ENCODE measurements around the gene NCAN. TPM values are rescaled to one million over a fixed set of nuclear protein-coding genes. Genes with fewer than 3 reads are reported as not detected.

NCAN gene
- total and polyA plus RNA-seq, 9 of the 15 experiments (the other 6 are each of a cell fraction or from before 2014, with no cell fraction given): 0.04 TPM; not detected in 8

DNA sequence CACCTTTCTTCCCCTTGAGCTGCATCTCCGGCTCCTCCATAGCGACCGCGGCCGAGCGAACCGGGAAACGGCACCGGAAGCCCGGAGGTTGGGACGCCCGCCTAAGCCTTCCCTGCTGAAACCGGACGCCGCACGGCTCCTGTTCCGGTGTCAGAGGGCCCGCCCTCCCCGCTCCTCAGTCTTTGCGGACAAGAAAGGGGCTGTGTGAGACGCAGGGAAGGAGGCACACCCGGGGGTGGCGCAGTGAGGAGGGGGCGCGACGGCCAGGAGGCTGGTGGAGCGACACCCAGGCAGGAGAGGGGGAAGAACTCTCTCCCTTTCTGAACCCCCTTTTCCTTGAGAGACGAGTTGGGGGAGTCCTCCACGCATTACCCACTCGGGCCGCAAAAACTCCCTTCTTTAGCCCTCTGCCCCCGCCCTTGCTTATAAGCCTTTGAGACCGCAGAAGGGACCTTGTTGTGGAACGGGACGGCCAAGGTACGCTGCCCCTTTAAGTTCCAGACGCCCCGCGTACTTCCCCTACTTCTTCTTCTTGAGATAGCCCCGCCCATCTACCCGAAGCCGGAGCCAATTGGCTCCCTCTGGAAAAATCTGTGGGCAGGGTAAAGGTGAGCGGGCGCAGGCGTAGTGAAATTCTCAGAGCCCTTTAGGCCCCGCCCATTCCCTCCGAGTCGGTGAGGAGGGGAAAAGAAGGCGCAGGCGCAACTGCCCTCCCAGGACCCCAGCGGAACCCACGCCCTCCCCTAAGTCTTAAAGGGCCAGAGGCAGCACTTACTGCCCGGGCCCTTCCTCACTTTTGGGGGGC is 19.5 kb upstream of the NCAN start, which contains the start of the genes BORCS8 and RFXANK (continued):
- TF ChIP-seq SMARCE1 (IDR thresholded peaks at IDR 0.05) (0 out of 2 replicates have a peak, but pooled peaks have one; percentile 33), ZNF77 (CRISPR knock-in tag; IDR thresholded peaks at IDR 0.05) (no peak), HCFC1 (IDR thresholded peaks at IDR 0.05; ENCODE audit: low read depth, low read length) (peak; percentile 88), TEAD1 (CRISPR knock-in tag; IDR thresholded peaks at IDR 0.05) (peak in 1 of 2 experiments; percentile 84; a peak in 2 of 4 replicates), ZNF76 (CRISPR knock-in tag; IDR thresholded peaks at IDR 0.05; ENCODE audit: borderline replicate concordance) (no peak), ZNF644 (tag; IDR thresholded peaks at IDR 0.05; ENCODE audit: low read depth) (peak; percentile 26; the same call in 1 of the 2 replicates), PHF20 (IDR thresholded peaks at IDR 0.05; ENCODE audit: partially characterized antibody) (peak; percentile 93), FOXK1 (CRISPR knock-in tag; IDR thresholded peaks at IDR 0.05; ENCODE audit: borderline replicate concordance) (0 out of 2 replicates have a peak, but pooled peaks have one; percentile 14), CHCHD3 (CRISPR knock-in tag; IDR thresholded peaks at IDR 0.05) (0 out of 2 replicates have a peak, but pooled peaks have one; percentile 23), MCM2 (IDR thresholded peaks at IDR 0.05; ENCODE audit: low read depth) (no peak)
- TF ChIP-seq, protein P1, sequence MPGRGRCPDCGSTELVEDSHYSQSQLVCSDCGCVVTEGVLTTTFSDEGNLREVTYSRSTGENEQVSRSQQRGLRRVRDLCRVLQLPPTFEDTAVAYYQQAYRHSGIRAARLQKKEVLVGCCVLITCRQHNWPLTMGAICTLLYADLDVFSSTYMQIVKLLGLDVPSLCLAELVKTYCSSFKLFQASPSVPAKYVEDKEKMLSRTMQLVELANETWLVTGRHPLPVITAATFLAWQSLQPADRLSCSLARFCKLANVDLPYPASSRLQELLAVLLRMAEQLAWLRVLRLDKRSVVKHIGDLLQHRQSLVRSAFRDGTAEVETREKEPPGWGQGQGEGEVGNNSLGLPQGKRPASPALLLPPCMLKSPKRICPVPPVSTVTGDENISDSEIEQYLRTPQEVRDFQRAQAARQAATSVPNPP (IDR thresholded peaks at IDR 0.05; ENCODE audit: borderline replicate concordance, insufficient read depth, insufficient read length): no peak
- TF ChIP-seq, protein P2, sequence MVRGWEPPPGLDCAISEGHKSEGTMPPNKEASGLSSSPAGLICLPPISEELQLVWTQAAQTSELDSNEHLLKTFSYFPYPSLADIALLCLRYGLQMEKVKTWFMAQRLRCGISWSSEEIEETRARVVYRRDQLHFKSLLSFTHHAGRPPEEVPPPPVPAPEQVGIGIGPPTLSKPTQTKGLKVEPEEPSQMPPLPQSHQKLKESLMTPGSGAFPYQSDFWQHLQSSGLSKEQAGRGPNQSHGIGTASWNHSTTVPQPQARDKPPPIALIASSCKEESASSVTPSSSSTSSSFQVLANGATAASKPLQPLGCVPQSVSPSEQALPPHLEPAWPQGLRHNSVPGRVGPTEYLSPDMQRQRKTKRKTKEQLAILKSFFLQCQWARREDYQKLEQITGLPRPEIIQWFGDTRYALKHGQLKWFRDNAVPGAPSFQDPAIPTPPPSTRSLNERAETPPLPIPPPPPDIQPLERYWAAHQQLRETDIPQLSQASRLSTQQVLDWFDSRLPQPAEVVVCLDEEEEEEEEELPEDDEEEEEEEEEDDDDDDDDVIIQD (CRISPR knock-in tag; IDR thresholded peaks at IDR 0.05): no peak
- TF ChIP-seq, protein P3, sequence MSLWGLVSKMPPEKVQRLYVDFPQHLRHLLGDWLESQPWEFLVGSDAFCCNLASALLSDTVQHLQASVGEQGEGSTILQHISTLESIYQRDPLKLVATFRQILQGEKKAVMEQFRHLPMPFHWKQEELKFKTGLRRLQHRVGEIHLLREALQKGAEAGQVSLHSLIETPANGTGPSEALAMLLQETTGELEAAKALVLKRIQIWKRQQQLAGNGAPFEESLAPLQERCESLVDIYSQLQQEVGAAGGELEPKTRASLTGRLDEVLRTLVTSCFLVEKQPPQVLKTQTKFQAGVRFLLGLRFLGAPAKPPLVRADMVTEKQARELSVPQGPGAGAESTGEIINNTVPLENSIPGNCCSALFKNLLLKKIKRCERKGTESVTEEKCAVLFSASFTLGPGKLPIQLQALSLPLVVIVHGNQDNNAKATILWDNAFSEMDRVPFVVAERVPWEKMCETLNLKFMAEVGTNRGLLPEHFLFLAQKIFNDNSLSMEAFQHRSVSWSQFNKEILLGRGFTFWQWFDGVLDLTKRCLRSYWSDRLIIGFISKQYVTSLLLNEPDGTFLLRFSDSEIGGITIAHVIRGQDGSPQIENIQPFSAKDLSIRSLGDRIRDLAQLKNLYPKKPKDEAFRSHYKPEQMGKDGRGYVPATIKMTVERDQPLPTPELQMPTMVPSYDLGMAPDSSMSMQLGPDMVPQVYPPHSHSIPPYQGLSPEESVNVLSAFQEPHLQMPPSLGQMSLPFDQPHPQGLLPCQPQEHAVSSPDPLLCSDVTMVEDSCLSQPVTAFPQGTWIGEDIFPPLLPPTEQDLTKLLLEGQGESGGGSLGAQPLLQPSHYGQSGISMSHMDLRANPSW (CRISPR knock-in tag; IDR thresholded peaks at IDR 0.05): peak; percentile 38; the same call in 1 of the 2 replicates
- TF ChIP-seq, protein P4, sequence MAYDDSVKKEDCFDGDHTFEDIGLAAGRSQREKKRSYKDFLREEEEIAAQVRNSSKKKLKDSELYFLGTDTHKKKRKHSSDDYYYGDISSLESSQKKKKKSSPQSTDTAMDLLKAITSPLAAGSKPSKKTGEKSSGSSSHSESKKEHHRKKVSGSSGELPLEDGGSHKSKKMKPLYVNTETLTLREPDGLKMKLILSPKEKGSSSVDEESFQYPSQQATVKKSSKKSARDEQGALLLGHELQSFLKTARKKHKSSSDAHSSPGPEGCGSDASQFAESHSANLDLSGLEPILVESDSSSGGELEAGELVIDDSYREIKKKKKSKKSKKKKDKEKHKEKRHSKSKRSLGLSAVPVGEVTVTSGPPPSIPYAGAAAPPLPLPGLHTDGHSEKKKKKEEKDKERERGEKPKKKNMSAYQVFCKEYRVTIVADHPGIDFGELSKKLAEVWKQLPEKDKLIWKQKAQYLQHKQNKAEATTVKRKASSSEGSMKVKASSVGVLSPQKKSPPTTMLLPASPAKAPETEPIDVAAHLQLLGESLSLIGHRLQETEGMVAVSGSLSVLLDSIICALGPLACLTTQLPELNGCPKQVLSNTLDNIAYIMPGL (CRISPR knock-in tag; IDR thresholded peaks at IDR 0.05): 0 out of 2 replicates have a peak, but pooled peaks have one; percentile 53
- TF ChIP-seq, protein P5, sequence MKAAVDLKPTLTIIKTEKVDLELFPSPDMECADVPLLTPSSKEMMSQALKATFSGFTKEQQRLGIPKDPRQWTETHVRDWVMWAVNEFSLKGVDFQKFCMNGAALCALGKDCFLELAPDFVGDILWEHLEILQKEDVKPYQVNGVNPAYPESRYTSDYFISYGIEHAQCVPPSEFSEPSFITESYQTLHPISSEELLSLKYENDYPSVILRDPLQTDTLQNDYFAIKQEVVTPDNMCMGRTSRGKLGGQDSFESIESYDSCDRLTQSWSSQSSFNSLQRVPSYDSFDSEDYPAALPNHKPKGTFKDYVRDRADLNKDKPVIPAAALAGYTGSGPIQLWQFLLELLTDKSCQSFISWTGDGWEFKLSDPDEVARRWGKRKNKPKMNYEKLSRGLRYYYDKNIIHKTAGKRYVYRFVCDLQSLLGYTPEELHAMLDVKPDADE (conservative IDR thresholded peaks at IDR 0.05; ENCODE audit: control insufficient read depth, low read depth, low read length): no peak; the same call in 1 of the 2 replicates
- TF ChIP-seq, protein P6, sequence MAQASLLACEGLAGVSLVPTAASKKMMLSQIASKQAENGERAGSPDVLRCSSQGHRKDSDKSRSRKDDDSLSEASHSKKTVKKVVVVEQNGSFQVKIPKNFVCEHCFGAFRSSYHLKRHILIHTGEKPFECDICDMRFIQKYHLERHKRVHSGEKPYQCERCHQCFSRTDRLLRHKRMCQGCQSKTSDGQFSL (CRISPR knock-in tag; IDR thresholded peaks at IDR 0.05): peak; percentile 73
- TF ChIP-seq, protein P6 (tag; IDR thresholded peaks at IDR 0.05): no peak

Measured in K562 (cell line).